Fibroblast of peridontal ligament (primary cell): ENCODE data around the gene ZDHHC11.
"Not testable (repeated sequence)": the region's sequence is repeated elsewhere in the genome, so short reads cannot be mapped to it uniquely, and the experiment has no call there.

ENCODE experiments used
- DNase-seq: peaks from one replicate; pipeline ENCODE4 v3.0.0-alpha.2; 2010; ENCODE audit errors: extremely low read depth

ZDHHC11 gene

GRCh38 chr5:843926-844325 is 6.9 kb downstream of the ZDHHC11 start:
- not testable (repeated sequence) for DNase-seq

- DNase-seq: not testable (repeated sequence)
Observed at GRCh38 chr5:843371-843770, 7.4 kb downstream of the ZDHHC11 start.

- not testable (repeated sequence) for DNase-seq
Observed at GRCh38 chr5:842402-843221, 8.2 kb downstream of the ZDHHC11 start.

DNA sequence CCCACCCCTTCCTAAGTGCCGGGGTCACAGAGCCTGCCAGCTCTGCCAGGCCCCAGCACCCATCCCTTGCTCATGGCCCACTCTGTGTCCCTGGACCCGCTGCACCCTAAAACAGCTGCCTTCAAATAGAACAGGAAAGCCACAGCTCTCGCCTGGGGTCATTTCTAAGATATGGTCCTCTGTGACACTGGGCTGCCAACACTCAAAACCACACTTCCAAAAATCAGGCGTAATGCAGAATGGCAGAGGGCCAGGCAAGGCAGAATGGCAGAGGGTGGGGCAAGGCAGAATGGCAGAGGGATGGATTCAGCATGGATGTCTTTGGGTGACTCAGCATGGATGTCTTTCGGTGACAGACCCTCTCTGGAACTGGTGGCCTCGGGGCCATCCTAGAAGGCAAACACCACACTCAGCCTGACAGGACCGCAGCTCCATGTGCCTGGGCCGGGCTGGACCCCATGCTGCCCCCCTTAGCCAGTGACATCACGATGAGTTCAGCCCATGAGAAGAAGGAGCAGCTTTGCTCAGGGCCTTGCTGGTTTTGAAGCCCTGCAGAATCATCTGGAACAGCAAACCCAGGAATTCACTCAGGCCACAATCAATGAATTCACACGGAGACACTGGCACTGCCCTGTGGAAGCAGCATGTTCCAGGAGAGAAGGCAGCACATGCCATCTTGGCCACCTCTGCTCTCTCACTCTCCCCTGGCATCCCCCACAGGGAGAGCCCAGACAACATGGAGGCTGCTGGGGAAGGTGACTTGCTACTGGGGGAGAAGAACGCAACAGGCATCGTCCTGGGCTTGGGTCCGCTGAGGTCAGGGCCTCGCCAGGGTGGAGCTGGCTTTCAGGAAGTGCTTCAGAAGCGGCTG is 9.0 kb downstream of the ZDHHC11 start:
- DNase-seq: not testable (repeated sequence)

- not testable (repeated sequence) for DNase-seq
Observed at GRCh38 chr5:840974-841435, 9.8 kb downstream of the ZDHHC11 start.

DNA sequence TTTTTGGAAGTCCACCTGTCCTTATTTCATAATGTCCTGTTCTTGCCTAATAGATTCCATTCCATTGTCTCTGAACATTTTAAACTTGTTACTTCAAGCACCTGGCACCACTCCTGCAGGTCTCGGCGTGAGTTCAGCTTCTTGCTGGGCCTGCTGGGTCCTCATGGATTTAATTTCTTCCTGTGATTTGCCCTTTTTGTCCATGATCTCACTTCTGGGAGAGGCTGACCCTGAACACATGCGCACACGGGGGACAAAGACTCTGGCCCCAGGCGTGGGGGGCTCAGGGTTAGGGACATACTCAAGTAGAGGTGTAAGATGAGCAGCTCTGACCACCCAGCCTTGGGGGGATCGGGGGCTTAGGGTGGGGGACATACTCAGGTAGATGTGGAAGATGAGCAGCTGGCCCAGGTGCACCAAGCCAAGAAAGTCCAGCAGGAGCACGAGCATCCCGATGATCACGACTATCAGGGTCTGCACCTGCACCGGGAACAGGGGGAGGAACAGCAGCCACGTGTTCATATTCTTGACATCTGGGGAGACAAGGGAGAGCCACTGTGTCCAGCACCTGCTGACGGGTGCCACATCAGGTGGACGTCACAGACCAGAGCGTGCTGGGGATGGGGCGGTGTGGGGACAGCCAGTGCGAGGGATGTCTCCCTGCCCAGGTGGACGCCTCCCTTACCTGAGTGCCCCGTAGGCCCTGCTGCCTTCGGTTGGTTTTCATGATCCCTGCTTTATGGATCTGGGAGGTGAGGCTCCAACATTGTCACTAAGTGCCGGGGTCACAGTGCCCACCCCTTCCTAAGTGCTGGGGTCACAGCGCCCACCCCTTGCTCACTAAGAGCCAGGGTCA is 10.4 kb downstream of the ZDHHC11 start:
- DNase-seq: not testable (repeated sequence)

- DNase-seq: not testable (repeated sequence)
Observed at GRCh38 chr5:838431-838851, 12.3 kb downstream of the ZDHHC11 start.

DNA sequence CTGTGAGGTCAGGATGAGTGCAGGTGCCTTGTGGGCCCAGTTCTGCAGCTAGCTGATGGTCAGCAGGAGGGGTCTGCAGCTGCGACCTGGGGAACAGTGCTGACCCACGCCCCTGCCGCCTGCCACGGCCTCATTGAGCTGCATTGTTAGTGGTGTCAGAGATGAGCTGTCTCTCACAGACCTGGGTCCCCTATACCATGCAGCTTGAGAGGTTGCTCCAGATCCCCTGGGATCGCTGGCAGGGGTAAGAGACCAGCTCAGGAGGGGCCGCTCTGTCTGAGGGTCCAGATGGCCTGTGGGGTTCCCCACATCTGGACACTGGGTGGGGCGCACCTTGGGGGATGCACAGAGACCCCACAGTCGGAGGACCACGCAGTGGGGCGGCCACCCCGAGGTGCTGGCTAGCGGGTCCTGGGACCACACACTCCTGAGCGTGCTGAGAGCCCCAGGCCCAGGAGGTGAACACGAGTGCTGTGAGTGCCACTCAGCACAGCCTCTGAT is 13.1 kb downstream of the ZDHHC11 start:
- not testable (repeated sequence) for DNase-seq

DNA sequence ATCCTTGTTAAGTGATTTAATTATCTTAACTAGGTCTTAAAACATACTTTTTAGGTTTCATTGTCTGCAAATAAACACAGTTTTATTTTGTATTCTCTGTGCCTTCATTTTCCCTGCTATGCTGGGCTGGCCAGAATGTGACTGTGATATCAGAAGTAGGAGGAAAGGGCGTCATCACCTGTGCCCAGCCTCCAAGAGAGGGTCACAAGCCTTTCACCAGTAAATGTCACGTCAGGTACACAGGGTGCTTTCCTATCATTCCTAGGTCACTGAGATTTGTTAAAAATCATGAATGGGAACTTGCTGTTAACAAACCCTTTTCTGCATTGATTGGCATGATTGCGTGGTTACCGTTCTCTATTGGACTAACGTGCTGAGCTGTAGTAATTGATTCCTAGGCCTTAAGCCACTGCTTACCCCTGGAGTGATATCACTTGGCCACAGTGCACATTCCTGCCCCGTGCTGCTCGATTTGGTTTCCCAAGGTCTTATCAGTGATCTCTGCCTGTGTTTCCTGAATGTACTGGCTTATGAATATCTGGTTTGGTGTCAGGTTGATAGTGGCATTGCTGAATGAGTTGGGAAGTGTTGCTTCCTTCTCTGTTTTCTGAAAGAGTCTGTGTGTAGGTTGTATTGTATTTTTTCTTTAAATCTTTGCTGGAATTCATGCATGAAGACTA is 14.7 kb downstream of the ZDHHC11 start:
- not testable (repeated sequence) for DNase-seq

DNA sequence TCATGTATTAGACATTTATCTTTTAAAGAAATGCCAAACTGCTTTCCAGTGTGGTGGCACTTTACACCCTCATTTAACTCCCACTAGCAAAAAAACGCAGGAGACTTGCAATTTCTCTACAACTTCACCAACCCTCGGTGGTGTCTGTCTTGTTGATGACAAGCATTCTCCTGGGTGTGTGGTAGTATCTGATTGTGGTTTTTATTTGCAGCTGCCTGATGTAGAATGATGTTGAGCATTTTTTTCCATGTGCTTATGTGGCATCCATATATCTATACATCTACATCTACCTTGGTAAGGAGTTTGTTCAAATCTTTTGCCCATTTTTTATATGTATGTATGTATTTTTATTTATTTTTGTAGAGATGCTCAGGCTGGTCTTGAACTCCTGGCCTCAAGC is 16.8 kb downstream of the ZDHHC11 start:
- DNase-seq: not testable (repeated sequence)

- DNase-seq: not testable (repeated sequence)
Observed at GRCh38 chr5:828194-828593, 22.6 kb downstream of the ZDHHC11 start.

GRCh38 chr5:825544-825943 is 25.2 kb downstream of the ZDHHC11 start:
- DNase-seq: not testable (repeated sequence)

DNA sequence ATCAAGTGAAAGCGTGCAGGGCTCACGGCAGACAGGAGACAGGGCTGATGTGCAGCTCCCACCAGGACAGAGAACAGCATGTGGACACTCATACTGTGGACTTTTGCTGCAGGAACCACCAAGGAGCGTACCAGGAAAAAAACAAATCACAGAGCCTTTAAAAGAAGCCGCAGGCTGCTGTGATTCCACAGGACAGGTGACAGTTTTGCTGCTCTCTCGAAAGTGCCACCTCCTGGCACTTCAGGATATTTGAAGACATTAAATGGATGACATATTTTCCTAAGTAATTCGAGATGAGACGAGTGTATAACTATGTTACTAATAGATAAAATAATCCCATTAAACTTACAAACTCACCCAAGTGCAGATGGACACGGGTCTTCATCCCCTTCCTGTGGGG is 29.3 kb downstream of the ZDHHC11 start:
- no peak for DNase-seq

GRCh38 chr5:820245-820644 is 30.5 kb downstream of the ZDHHC11 start:
- DNase-seq: no peak

DNA sequence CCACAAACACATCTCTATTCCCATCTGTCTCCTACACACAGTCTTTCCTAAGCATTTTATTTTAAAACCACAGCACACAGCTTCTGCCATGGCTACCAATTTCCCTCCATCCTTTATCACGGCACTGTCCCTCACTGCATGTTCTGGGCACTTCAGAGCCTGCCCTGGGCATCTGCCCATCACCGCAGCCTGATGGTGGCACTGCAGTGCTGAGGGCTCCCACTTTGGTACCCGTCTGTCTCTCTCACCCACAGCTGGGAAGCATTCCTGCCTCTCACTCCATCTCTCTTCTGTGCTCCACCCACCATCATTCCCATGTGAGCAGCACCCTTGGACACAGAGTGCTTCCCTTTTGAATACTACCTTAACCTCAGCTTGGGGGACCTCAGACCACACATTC is 31.7 kb downstream of the ZDHHC11 start:
- DNase-seq: no peak

GRCh38 chr5:816176-816575 is 34.6 kb downstream of the ZDHHC11 start:
- no peak for DNase-seq

GRCh38 chr5:815449-815848 is 35.3 kb downstream of the ZDHHC11 start:
- no peak for DNase-seq

GRCh38 chr5:813575-813974 is 37.2 kb downstream of the ZDHHC11 start:
- DNase-seq: not testable (repeated sequence)

GRCh38 chr5:811384-811783 is 39.4 kb downstream of the ZDHHC11 start:
- not testable (repeated sequence) for DNase-seq

DNA sequence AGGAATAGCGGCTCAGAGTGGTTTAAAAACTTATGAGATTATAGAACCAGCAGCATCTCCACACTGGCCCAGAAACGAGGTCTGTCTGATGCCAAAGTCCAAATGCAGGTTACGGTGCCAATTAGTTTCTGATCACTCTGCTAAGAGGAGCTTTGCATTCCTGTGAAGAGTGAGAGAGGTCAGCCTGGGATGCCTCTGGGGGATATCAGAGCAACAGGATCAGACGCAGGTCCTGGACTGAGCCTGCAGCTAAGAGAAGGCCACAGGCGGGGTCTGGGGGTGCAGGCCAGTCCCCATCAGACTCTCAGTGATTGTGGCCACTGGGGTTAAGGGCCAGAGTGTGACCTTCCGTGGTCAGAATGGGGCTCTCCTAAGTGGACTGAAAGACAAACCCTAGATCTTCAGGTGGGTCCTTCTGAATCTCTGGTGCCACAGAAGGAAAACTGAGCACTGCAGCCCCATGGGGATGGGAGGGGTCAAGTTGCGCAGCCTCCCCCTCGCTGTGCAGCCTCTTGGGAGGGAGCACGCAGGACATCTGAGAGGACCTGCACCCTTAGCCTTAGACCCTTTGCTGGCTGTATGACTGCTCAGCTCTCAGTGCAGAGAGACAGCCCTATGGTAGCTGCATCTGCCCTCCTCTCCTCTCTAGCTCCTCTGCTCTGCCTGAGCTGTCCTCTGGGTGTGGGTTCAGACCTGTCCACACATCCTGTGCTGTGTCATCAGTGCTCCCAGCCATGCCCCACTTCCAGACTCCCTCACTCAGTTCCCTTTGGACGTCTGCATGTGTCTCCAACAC is 42.9 kb downstream of the ZDHHC11 start:
- not testable (repeated sequence) for DNase-seq
